ENCODE measurements around the gene MAPKAP1.

GRCh38 chr9:125635888-125636287, 71.1 kb downstream of the MAPKAP1 start:
- TF ChIP-seq CTCF (IDR thresholded peaks at IDR 0.05), result no peak
- TF ChIP-seq POLR2A (IDR thresholded peaks at IDR 0.05), result no peak
